Measurements from ENCODE around the gene TPSD1.

Gene TPSD1

GRCh38 chr16:1301562-1301961 is 45.7 kb downstream of the TPSD1 start:
- DNase-seq: no peak

- no peak for DNase-seq
Measured at GRCh38 chr16:1305823-1306222, 50.0 kb downstream of the TPSD1 start.

DNA sequence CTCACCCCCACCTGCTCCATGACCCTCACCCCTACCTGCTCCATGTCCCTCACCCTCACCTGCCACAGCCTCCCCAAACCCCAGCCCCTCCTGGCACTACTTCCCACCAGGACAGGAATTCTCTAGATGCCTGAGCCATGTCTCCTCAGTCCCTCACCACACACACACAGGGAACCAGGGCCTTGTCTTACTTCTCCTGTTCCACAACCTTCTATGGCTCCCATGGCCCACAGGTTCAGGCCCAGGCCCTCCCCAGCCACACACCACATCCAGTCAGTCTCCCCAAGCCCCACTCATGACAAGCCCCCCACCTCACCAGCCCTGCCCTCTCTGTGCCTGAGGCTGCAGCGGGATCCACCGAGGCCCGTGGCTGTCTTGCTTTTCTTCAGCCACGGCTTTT is 50.5 kb downstream of the TPSD1 start:
- no peak for DNase-seq

DNA sequence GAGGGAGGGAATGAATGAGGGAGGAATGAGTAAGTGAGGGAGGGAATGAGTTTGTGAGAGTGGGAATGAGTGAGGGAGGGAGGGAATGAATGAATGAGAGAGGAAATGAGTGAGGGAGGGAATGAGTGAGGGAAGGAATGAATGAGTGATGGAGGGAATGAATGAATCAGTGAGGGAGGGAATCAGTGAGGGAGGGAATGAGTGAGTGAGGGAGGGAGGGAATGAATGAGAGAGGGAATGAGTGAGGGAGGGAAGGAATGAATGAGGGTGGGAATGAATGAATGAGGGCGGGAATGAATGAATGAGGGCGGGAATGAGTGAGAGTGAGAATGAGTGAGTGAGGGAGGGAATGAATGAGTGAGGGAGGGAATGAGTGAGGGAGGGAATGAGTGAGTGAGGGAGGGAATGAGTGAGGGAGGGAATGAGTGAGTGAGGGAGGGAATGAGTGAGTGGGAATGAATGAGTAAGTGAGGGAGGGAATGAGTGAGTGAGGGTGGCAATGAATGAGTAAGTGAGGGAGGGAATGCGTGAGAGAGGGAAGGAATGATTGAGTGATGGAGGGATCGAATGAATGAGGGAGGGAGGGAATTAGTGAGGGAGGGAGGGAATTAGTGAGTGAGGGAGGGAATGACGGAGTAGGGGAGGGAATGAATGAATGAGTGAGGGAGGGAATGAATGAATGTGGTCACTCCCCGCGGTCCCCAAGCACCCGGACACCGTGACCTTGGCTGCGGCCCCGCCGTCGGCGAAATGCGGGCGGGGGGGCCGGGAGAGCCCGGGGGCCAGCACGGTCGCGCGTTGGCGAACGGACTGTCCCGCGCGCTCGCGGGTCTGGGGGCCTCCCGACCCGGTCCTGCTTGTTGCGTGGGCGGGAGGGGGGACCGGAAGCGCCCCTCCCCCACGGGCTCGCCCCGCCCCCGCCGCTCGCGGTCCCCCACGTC is 52.4 kb downstream of the TPSD1 start:
- DNase-seq: no peak
